ENCODE results near the gene CR1. TPM values are rescaled to one million over a fixed set of nuclear protein-coding genes. Genes with fewer than 3 reads are reported as not detected.
"Not testable (repeated sequence)": the region's sequence is repeated elsewhere in the genome, so short reads cannot be mapped to it uniquely, and the experiment has no call there.

Gene CR1
- polyA plus RNA-seq, 3 donors: 11.3 to 30.8 (median 26.5) TPM

DNA sequence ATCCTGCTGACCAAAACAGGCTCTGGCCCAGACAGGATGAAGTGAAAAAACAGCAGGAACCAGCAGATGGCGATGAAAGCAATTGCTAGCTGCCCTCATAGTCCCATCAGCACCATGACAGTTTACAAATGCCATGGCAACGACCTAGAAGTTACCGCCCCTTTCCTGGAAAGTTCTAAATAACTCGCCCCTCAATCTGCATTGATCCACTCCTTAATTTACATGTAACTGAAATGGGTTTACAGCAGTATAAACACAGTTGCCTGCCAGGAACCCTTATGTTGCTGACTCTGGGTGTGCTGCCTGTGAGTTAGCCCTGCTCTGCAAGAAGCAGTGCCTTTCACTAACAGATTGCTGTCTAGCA is 83.5 kb downstream of the CR1 start:
- Mint-ChIP-seq H3K27ac (peak overlapping the region in 2 of 7 donors; percentile 19 to 64), H3K9me3 (no peaks in the 10 kb centered on the region), H3K27me3 (ENCODE audit: low read depth in 3 of 3) (no peaks in the 10 kb centered on the region), H3K4me3 (no peak overlapping the region), H3K4me1 (peaks cover 6% of the 10 kb centered on the region), H3K36me3 (peaks cover 79 to 88% of the 10 kb centered on the region in 2 donors)
- Histone ChIP-seq H2AFZ (ENCODE audit: insufficient read depth, low read depth, low read length, poor library complexity, severe bottlenecking) (no peak overlapping the region), H3K9me3 (replicated peaks in 1 of 2; ENCODE audit: control insufficient read depth in 1 of 2, insufficient read depth in 1 of 2, low read length in 2 of 2) (no peaks in the 10 kb centered on the region), H3K79me2 (ENCODE audit: insufficient read depth, low read length) (no peaks in the 10 kb centered on the region), H3K36me3 (replicated peaks in 1 of 2; ENCODE audit: control insufficient read depth in 1 of 2, insufficient read depth in 2 of 2, low read length in 2 of 2) (peaks cover 18 to 99% of the 10 kb centered on the region in 2 donors), H3K4me1 (ENCODE audit: control insufficient read depth in 1 of 2, insufficient read depth in 2 of 2, low read length in 2 of 2) (no peaks in the 10 kb centered on the region), H3K4me2 (replicated peaks; ENCODE audit: extremely low read depth, low read length, poor library complexity, severe bottlenecking) (no peak overlapping the region), H3K27ac (ENCODE audit: low read depth in 1 of 2, low read length in 2 of 2) (no peak overlapping the region), H4K20me1 (ENCODE audit: insufficient read depth, low read length) (peaks cover 2% of the 10 kb centered on the region), H3K4me3 (replicated peaks in 1 of 3; ENCODE audit: low read depth in 2 of 3, low read length in 3 of 3) (no peak overlapping the region), H3K27me3 (ENCODE audit: control insufficient read depth in 2 of 2, insufficient read depth in 2 of 2, low read length in 2 of 2) (no peaks in the 10 kb centered on the region), H3K9ac (ENCODE audit: insufficient read depth, low read length, poor library complexity, severe bottlenecking) (no peak overlapping the region)
- intact Hi-C loops (cut with micrococcal nuclease): no loop called here
- TF ChIP-seq, protein P1, sequence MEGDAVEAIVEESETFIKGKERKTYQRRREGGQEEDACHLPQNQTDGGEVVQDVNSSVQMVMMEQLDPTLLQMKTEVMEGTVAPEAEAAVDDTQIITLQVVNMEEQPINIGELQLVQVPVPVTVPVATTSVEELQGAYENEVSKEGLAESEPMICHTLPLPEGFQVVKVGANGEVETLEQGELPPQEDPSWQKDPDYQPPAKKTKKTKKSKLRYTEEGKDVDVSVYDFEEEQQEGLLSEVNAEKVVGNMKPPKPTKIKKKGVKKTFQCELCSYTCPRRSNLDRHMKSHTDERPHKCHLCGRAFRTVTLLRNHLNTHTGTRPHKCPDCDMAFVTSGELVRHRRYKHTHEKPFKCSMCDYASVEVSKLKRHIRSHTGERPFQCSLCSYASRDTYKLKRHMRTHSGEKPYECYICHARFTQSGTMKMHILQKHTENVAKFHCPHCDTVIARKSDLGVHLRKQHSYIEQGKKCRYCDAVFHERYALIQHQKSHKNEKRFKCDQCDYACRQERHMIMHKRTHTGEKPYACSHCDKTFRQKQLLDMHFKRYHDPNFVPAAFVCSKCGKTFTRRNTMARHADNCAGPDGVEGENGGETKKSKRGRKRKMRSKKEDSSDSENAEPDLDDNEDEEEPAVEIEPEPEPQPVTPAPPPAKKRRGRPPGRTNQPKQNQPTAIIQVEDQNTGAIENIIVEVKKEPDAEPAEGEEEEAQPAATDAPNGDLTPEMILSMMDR (IDR thresholded peaks at IDR 0.05): peak; percentile 57
- peak; percentile 19 to 48 (median 30) for DNase-seq
- WGBS (ENCODE audit: insufficient coverage): 67% methylated on average over 1 of the region's 4 CpGs

DNA sequence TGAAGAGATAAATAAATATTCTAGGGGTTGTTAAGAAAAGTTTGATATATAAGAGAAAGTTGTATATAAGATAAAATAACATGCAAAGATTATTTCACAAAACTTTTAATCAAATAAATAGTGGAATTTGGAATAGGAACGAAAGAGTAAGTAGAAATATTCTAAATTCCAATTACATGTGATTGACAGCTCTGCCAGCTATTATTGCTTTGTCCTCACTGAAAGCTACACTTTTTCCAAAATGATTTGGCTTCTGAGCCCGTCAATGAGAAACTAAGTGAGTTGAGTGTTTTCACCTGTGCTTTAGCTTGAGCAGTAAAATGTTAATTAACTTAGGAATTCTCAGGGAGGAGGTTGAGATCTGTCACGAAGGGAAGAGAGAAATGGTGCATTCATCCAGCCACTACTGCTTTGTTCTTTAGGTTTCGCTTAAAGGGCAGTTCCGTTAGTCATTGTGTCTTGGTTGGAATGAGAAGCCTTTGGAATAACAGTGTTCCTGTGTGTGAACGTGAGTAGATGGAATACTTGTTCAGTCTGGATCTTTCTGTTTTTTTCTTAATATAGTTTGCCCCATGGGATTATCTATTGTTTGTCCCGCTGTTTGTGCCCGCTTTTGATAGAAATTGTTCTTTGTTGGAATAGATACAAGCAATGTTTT is 85.7 kb downstream of the CR1 start:
- H3K4me2 ChIP-seq (replicated peaks; ENCODE audit: extremely low read depth, low read length, poor library complexity, severe bottlenecking): no peak overlapping the region
- H3K27me3 Mint-ChIP-seq (ENCODE audit: low read depth in 3 of 3): no peaks in the 10 kb centered on the region
- peaks cover 0 to 2% (median 0%) of the 10 kb centered on the region in 7 donors for H3K9me3 Mint-ChIP-seq
- no peak for DNase-seq
- H3K4me1 Mint-ChIP-seq: peaks cover 6% of the 10 kb centered on the region
- no peak overlapping the region for H3K4me3 Mint-ChIP-seq
- peaks cover 2% of the 10 kb centered on the region for H4K20me1 ChIP-seq (ENCODE audit: insufficient read depth, low read length)
- H3K27me3 ChIP-seq (ENCODE audit: control insufficient read depth in 2 of 2, insufficient read depth in 2 of 2, low read length in 2 of 2): no peaks in the 10 kb centered on the region
- H2AFZ ChIP-seq (ENCODE audit: insufficient read depth, low read depth, low read length, poor library complexity, severe bottlenecking): no peak overlapping the region
- intact Hi-C loops (cut with micrococcal nuclease): no loop called here
- no peaks in the 10 kb centered on the region for H3K4me1 ChIP-seq (ENCODE audit: control insufficient read depth in 1 of 2, insufficient read depth in 2 of 2, low read length in 2 of 2)
- no peak overlapping the region for H3K27ac Mint-ChIP-seq
- peaks cover 82 to 90% of the 10 kb centered on the region in 2 donors for H3K36me3 Mint-ChIP-seq
- H3K36me3 ChIP-seq (replicated peaks in 1 of 2; ENCODE audit: control insufficient read depth in 1 of 2, insufficient read depth in 2 of 2, low read length in 2 of 2): peaks cover 32 to 99% of the 10 kb centered on the region in 2 donors
- WGBS (ENCODE audit: insufficient coverage): 98% methylated on average over 6 of the region's 8 CpGs
- TF ChIP-seq, protein P1 (IDR thresholded peaks at IDR 0.05): no peak
- H3K9ac ChIP-seq (ENCODE audit: insufficient read depth, low read length, poor library complexity, severe bottlenecking): no peak overlapping the region
- no peak overlapping the region for H3K4me3 ChIP-seq (replicated peaks in 1 of 3; ENCODE audit: low read depth in 2 of 3, low read length in 3 of 3)
- H3K27ac ChIP-seq (ENCODE audit: low read depth in 1 of 2, low read length in 2 of 2): no peak overlapping the region
- no peaks in the 10 kb centered on the region for H3K79me2 ChIP-seq (ENCODE audit: insufficient read depth, low read length)
- no peaks in the 10 kb centered on the region for H3K9me3 ChIP-seq (replicated peaks in 1 of 2; ENCODE audit: control insufficient read depth in 1 of 2, insufficient read depth in 1 of 2, low read length in 2 of 2)

DNA sequence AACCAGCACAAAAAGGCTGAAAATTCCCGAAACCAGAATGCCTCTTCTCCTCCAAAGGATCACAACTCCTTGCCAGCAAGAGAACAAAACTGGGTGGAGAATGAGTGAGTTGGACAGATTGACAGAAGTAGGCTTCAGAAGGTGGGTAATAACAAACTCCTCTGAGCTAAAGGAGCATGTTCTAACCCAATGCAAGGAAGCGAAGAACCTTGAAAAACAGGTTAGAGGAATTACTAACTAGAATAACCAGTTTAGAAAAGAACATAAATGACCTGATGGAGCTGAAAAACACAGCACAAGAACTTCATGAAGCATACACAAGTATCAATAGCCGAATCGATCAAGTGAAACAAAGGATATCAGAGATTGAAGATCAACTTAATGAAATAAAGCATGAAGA is 93.5 kb downstream of the CR1 start:
- H3K4me1 ChIP-seq (ENCODE audit: control insufficient read depth in 1 of 2, insufficient read depth in 2 of 2, low read length in 2 of 2); H2AFZ ChIP-seq (ENCODE audit: insufficient read depth, low read depth, low read length, poor library complexity, severe bottlenecking); H3K4me2 ChIP-seq (replicated peaks; ENCODE audit: extremely low read depth, low read length, poor library complexity, severe bottlenecking); H3K9ac ChIP-seq (ENCODE audit: insufficient read depth, low read length, poor library complexity, severe bottlenecking); H3K27ac Mint-ChIP-seq; H3K4me3 ChIP-seq (replicated peaks in 1 of 3; ENCODE audit: low read depth in 2 of 3, low read length in 3 of 3); H3K4me1 Mint-ChIP-seq; DNase-seq; H3K27me3 ChIP-seq (ENCODE audit: control insufficient read depth in 2 of 2, insufficient read depth in 2 of 2, low read length in 2 of 2); H3K79me2 ChIP-seq (ENCODE audit: insufficient read depth, low read length); H3K27me3 Mint-ChIP-seq (ENCODE audit: low read depth in 3 of 3); H4K20me1 ChIP-seq (ENCODE audit: insufficient read depth, low read length); H3K27ac ChIP-seq (ENCODE audit: low read depth in 1 of 2, low read length in 2 of 2); H3K9me3 ChIP-seq (replicated peaks in 1 of 2; ENCODE audit: control insufficient read depth in 1 of 2, insufficient read depth in 1 of 2, low read length in 2 of 2); H3K4me3 Mint-ChIP-seq; intact Hi-C loops (cut with micrococcal nuclease): not testable (repeated sequence)
- Mint-ChIP-seq H3K36me3 (peaks cover 85 to 93% of the 10 kb centered on the region in 2 donors), H3K9me3 (peaks cover 2 to 16% (median 10%) of the 10 kb centered on the region in 7 donors)
- WGBS (ENCODE audit: insufficient coverage): no CpG with 5 or more reads among the region's 4 CpGs
- H3K36me3 ChIP-seq (replicated peaks in 1 of 2; ENCODE audit: control insufficient read depth in 1 of 2, insufficient read depth in 2 of 2, low read length in 2 of 2): peaks cover 36 to 60% of the 10 kb centered on the region in 2 donors

Data from CD14-positive monocyte (primary cell).